B cell (primary cell): ENCODE data around the gene HIGD1C. TPM values are rescaled to one million over a fixed set of nuclear protein-coding genes. Genes with fewer than 3 reads are reported as not detected.

ENCODE experiments used
- ATAC-seq: fragments of 200-7000 bp; cut with Tn5 transposase; one replicate; pipeline ENCODE4 v1.10.0; 2021; ENCODE audit warnings: low read depth, mild to moderate bottlenecking, moderate number of reproducible peaks, moderate library complexity
- CTCF ChIA-PET: fragments of 350-600 bp; sonication (Branson Sonifier 250); formaldehyde crosslinking; loops from one replicate; lab custom pipeline; 2021; ENCODE audit warnings: antibody characterized with exemption, inconsistent platforms; lab: Charles Lee
- POLR2A ChIA-PET: fragments of 350-600 bp; sonication (Branson Sonifier 250); formaldehyde crosslinking; loops from one replicate; lab custom pipeline; 2021; ENCODE audit warnings: antibody characterized with exemption; lab: Charles Lee
- DNase-seq: peaks from one replicate; pipeline ENCODE4 v3.0.0; 2013
- H2AFZ ChIP-seq: 2 replicates; pipeline ENCODE4 v1.6.1; 2012; ENCODE audit warnings: mild to moderate bottlenecking, low read depth, low read length; ENCODE audit not compliant: insufficient read depth, poor library complexity, severe bottlenecking
- H3K27ac ChIP-seq, 2 donors: 1 replicate in 1 of 2; 2 replicates in 1 of 2; pipeline ENCODE4 v1.5.1; 2012 to 2013; ENCODE audit warnings: low read length in 2 of 2, mild to moderate bottlenecking in 2 of 2, moderate library complexity in 1 of 2
- H3K27me3 ChIP-seq, 4 experiments: fragments of 200-600 bp in 1 of 4; sonication (generic) in 1 of 4; replicated peaks in 1 of 4; 1 replicate in 2 of 4; 2 replicates in 2 of 4; pipeline versions ENCODE4 v1.6.1 to v1.7.0; 2013 to 2016; ENCODE audit warnings: low read length in 3 of 4, mild to moderate bottlenecking in 2 of 4, mixed read lengths in 1 of 4, moderate library complexity in 1 of 4; ENCODE audit not compliant: insufficient read depth in 4 of 4, control insufficient read depth in 3 of 4; ENCODE audit errors: control extremely low read depth in 1 of 4
- H3K36me3 ChIP-seq, 2 experiments: replicated peaks in 1 of 2; 1 replicate in 1 of 2; 2 replicates in 1 of 2; pipeline versions ENCODE4 v1.6.1 to v1.7.1; 2013; ENCODE audit warnings: low read length in 1 of 2; ENCODE audit not compliant: insufficient read depth in 2 of 2, control insufficient read depth in 1 of 2; ENCODE audit errors: control extremely low read depth in 1 of 2, extremely low read depth in 1 of 2
- H3K4me1 ChIP-seq, 2 donors: fragments of 200-600 bp in 1 of 2; sonication (generic) in 1 of 2; 1 replicate in 1 of 2; 2 replicates in 1 of 2; pipeline versions ENCODE4 v1.5.1 to v1.6.1; 2013 to 2017; ENCODE audit warnings: low read length in 2 of 2; ENCODE audit not compliant: control insufficient read depth in 2 of 2, insufficient read depth in 2 of 2
- H3K4me2 ChIP-seq: replicated peaks from 2 replicates; pipeline ENCODE3; 2012; ENCODE audit warnings: mild to moderate bottlenecking, low read depth, low read length; ENCODE audit not compliant: poor library complexity, severe bottlenecking
- H3K4me3 ChIP-seq, 5 experiments: fragments of 200-600 bp in 1 of 5; sonication (generic) in 1 of 5; 1 replicate in 3 of 5; 2 replicates in 2 of 5; pipeline versions ENCODE4 v1.5.1 to v1.7.0; 2011 to 2016; ENCODE audit warnings: low read length in 4 of 5, mild to moderate bottlenecking in 4 of 5, low read depth in 2 of 5, control low read depth in 1 of 5, moderate library complexity in 1 of 5; ENCODE audit not compliant: insufficient read depth in 1 of 5; ENCODE audit errors: control extremely low read depth in 1 of 5, extremely low read depth in 1 of 5
- H3K79me2 ChIP-seq: fragments of 200-600 bp; sonication (generic); one replicate; pipeline ENCODE4 v1.6.0; 2016; ENCODE audit warnings: low read length; ENCODE audit not compliant: control insufficient read depth, insufficient read depth
- H3K9ac ChIP-seq: fragments of 200-600 bp; sonication (generic); 2 replicates; pipeline ENCODE4 v1.6.1; 2017; ENCODE audit warnings: mild to moderate bottlenecking, low read length, moderate library complexity
- H3K9me3 ChIP-seq, 3 donors: one replicate each; pipeline versions ENCODE4 v1.6.1 to v1.7.1; 2013; ENCODE audit warnings: low read length in 2 of 3; ENCODE audit not compliant: control insufficient read depth in 2 of 3, insufficient read depth in 1 of 3; ENCODE audit errors: control extremely low read depth in 1 of 3
- H4K20me1 ChIP-seq: 2 replicates; pipeline ENCODE4 v1.6.0; 2012; ENCODE audit warnings: mild to moderate bottlenecking, low read length; ENCODE audit not compliant: insufficient read depth, control insufficient read depth, poor library complexity, severe bottlenecking
- H3K27ac Mint-ChIP-seq: one replicate; pipeline ENCODE4 v1.8.0; 2021; ENCODE audit warnings: mixed read lengths
- H3K27me3 Mint-ChIP-seq: one replicate; pipeline ENCODE4 v1.8.0; 2021; ENCODE audit warnings: mixed read lengths
- H3K4me1 Mint-ChIP-seq: one replicate; pipeline ENCODE4 v1.8.0; 2021; ENCODE audit warnings: mixed read lengths
- H3K4me3 Mint-ChIP-seq: one replicate; pipeline ENCODE4 v1.8.0; 2021; ENCODE audit warnings: mixed read lengths
- H3K9me3 Mint-ChIP-seq: one replicate; pipeline ENCODE4 v1.8.0; 2022; ENCODE audit warnings: mixed read lengths; ENCODE audit not compliant: insufficient read depth
- EZH2 ChIP-seq: IDR thresholded peaks from 2 replicates; pipeline ENCODE4 v1.6.1; 2012; ENCODE audit warnings: borderline replicate concordance, low read depth, mild to moderate bottlenecking, moderate library complexity, low read length; ENCODE audit not compliant: insufficient read depth, poor library complexity, severe bottlenecking
- WGBS: methylation state at CpG from one replicate; pipeline ENCODE4 v1.1.5; 2013; ENCODE audit warnings: missing lambda C conversion rate; ENCODE audit not compliant: insufficient coverage; 5-methylcytosine and 5-hydroxymethylcytosine counted together
- intact Hi-C: fragments of 100-400 bp; cut with micrococcal nuclease; formaldehyde crosslinking; loops from one replicate; pipeline ENCODE4 v1.10.0; 2022
- polyA plus RNA-seq: library from polyadenylated mRNA; depleted of rRNA; stranded (reverse); fragments of >200 nt; gene quantifications from 2 replicates; pipeline ENCODE4 v1.2.3, GENCODE V29; 2012
- total RNA-seq, 2 donors: library from RNA; stranded (reverse); fragments of 120-200 nt in 1 of 2; gene quantifications; 1 replicate in 1 of 2; 2 replicates in 1 of 2; pipeline versions ENCODE4 v1.2.3 to v1.2.4, GENCODE V29; 2013 to 2022
- TF ChIP-seq, protein P1 (sequence below): fragments of 200-600 bp; IDR thresholded peaks from one replicate; pipeline ENCODE4 v1.8.0; 2022; ENCODE audit warnings: antibody characterized with exemption, mild to moderate bottlenecking

Gene HIGD1C
- total and polyA plus RNA-seq, 2 donors (not counting 1 experiment from before 2014, with no cell fraction given): not detected

DNA sequence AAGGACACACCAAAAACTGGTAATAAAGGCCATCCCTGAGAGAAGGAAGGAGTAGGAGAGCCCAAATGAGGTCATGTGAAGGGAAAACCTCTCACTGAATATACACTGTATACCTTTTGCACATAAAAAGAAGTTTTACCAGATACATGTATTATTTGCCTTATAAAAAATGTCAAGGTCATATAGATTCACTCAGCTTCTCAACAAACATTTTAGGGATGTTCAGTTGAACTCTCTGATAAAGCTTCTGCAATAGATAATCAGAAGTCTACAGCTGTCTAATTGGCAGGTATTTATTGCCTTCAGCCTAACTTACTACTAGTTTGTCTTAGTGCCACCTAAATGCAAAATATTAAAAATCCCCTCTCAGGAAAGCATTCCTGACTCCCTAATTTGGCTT lies 65.1 kb downstream of the HIGD1C start:
- intact Hi-C loops: no loop called here
- no peak for DNase-seq
- H3K4me3 ChIP-seq: no peak overlapping the region
- H3K27ac Mint-ChIP-seq: no peak overlapping the region
- peaks cover 5% of the 10 kb centered on the region for H4K20me1 ChIP-seq
- H3K4me2 ChIP-seq: no peak overlapping the region
- H3K79me2 ChIP-seq: peaks cover 92% of the 10 kb centered on the region
- H3K9me3 Mint-ChIP-seq: no peaks in the 10 kb centered on the region
- no peaks in the 10 kb centered on the region for H3K27me3 Mint-ChIP-seq
- H3K4me1 ChIP-seq: peaks cover 3 to 11% of the 10 kb centered on the region in 2 donors
- CTCF ChIA-PET: no interaction called here
- no peaks in the 10 kb centered on the region for H3K27me3 ChIP-seq
- H3K36me3 ChIP-seq: no peaks in the 10 kb centered on the region
- peaks cover 18% of the 10 kb centered on the region for H3K4me1 Mint-ChIP-seq
- H3K9ac ChIP-seq: no peak overlapping the region
- POLR2A ChIA-PET: no interaction called here
- no peak overlapping the region for H3K27ac ChIP-seq
- H3K9me3 ChIP-seq: no peaks in the 10 kb centered on the region
- H2AFZ ChIP-seq: no peak overlapping the region
- no peak overlapping the region for H3K4me3 Mint-ChIP-seq
- no peak for ATAC-seq
- TF ChIP-seq, protein P1, sequence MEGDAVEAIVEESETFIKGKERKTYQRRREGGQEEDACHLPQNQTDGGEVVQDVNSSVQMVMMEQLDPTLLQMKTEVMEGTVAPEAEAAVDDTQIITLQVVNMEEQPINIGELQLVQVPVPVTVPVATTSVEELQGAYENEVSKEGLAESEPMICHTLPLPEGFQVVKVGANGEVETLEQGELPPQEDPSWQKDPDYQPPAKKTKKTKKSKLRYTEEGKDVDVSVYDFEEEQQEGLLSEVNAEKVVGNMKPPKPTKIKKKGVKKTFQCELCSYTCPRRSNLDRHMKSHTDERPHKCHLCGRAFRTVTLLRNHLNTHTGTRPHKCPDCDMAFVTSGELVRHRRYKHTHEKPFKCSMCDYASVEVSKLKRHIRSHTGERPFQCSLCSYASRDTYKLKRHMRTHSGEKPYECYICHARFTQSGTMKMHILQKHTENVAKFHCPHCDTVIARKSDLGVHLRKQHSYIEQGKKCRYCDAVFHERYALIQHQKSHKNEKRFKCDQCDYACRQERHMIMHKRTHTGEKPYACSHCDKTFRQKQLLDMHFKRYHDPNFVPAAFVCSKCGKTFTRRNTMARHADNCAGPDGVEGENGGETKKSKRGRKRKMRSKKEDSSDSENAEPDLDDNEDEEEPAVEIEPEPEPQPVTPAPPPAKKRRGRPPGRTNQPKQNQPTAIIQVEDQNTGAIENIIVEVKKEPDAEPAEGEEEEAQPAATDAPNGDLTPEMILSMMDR: no peak
- TF ChIP-seq EZH2: no peak

DNA sequence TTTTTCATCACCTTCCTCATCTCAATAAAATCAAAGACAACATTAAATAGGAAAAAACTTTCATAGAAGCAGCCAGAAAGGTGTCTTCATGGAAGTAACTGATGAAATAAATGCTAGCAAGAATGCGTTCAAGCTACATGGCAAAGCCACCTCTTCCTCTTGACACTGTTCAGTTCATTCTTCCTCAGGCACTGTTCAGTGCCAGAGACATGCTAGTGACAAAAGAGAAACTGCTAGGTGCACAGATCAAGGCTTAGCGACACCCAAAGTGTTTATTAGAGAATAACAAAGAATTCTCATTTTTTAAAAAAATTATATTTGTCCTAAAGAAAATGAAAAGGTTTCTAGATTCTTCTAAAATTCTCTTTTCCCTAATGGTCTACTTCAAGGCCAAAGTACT lies 66.6 kb downstream of the HIGD1C start:
- Mint-ChIP-seq H3K27ac (no peak overlapping the region), H3K27me3 (no peaks in the 10 kb centered on the region), H3K9me3 (no peaks in the 10 kb centered on the region), H3K4me1 (peaks cover 13% of the 10 kb centered on the region), H3K4me3 (no peak overlapping the region)
- H3K4me3 ChIP-seq: no peak overlapping the region
- H3K36me3 ChIP-seq: no peaks in the 10 kb centered on the region
- ChIA-PET CTCF (interaction anchor here (1.1 to 1.2 kb wide), 2 partner anchors 9 to 194 kb away, joined by 3 read pairs; no protein-coding TSS in a partner anchor), POLR2A (interaction anchor here (0.7 kb wide), 1 partner anchor 214 kb away, joined by 8 read pairs; no protein-coding TSS in a partner anchor)
- H3K9me3 ChIP-seq: no peaks in the 10 kb centered on the region
- ATAC-seq (no peak), DNase-seq (no peak)
- peaks cover 5% of the 10 kb centered on the region for H4K20me1 ChIP-seq
- TF ChIP-seq, protein P1: no peak
- intact Hi-C loops: no loop called here
- peaks cover 93% of the 10 kb centered on the region for H3K79me2 ChIP-seq
- no peak overlapping the region for H3K27ac ChIP-seq
- no peaks in the 10 kb centered on the region for H3K27me3 ChIP-seq
- H3K4me1 ChIP-seq: peaks cover 3 to 12% of the 10 kb centered on the region in 2 donors
- H2AFZ ChIP-seq: no peak overlapping the region
- no peak overlapping the region for H3K9ac ChIP-seq
- 100% methylated on average over 1 of the region's 2 CpGs for WGBS
- H3K4me2 ChIP-seq: no peak overlapping the region
